SK-N-SH (cell line): ENCODE results near the gene CLEC19A. TPM values are rescaled to one million over a fixed set of nuclear protein-coding genes. Genes with fewer than 3 reads are reported as not detected.

ENCODE experiments used
- CTCF ChIA-PET: fragments of 300-600, 350-600 bp; formaldehyde crosslinking; extraction: SDS; loops from one replicate; lab custom pipeline; 2021; lab: Yijun Ruan, JAX
- POLR2A ChIA-PET: fragments of 350-600 bp; sonication (Branson Sonifier 250); formaldehyde crosslinking; extraction: SDS; loops from one replicate; lab custom pipeline; 2020; ENCODE audit warnings: antibody characterized with exemption, inconsistent platforms; lab: Yijun Ruan, JAX
- DNase-seq: peaks from one replicate; pipeline ENCODE4 v3.0.0; 2012
- H2AFZ ChIP-seq: fragments of 200-600 bp; sonication (generic); 2 replicates; pipeline ENCODE4 v1.8.1; 2016; ENCODE audit warnings: antibody characterized with exemption, mild to moderate bottlenecking, low read depth
- H3F3A ChIP-seq: fragments of 200-600 bp; sonication (generic); replicated peaks from 2 replicates; pipeline ENCODE3; 2016; ENCODE audit warnings: antibody characterized with exemption, mild to moderate bottlenecking; ENCODE audit not compliant: insufficient read depth
- H3K27ac ChIP-seq, 2 experiments: fragments of 200-500 bp in 1 of 2; fragments of 200-600 bp in 1 of 2; sonication (Bioruptor generic) in 1 of 2; sonication (generic), shearing (Covaris generic) in 1 of 2; 2 replicates each; pipeline versions ENCODE4 v1.5.1 to v1.6.1; 2014 to 2016; ENCODE audit warnings: low read depth in 2 of 2, inconsistent platforms in 1 of 2, low read length in 1 of 2, mild to moderate bottlenecking in 1 of 2, mixed read lengths in 1 of 2
- H3K27me3 ChIP-seq: fragments of 200-600 bp; sonication (generic), shearing (Covaris generic); 2 replicates; pipeline ENCODE4 v1.6.1; 2016; ENCODE audit warnings: mixed run types; ENCODE audit not compliant: insufficient read depth
- H3K36me3 ChIP-seq, 2 experiments: fragments of 200-500 bp in 1 of 2; fragments of 200-600 bp in 1 of 2; sonication (Bioruptor generic) in 1 of 2; sonication (generic) in 1 of 2; replicated peaks in 1 of 2; 2 replicates each; pipeline versions ENCODE3 to v1.5.1; 2014 to 2016; ENCODE audit warnings: low read length in 1 of 2, mild to moderate bottlenecking in 1 of 2; ENCODE audit not compliant: insufficient read depth in 2 of 2, control insufficient read depth in 1 of 2
- H3K4me1 ChIP-seq, 2 experiments: fragments of 200-500 bp in 1 of 2; fragments of 200-600 bp in 1 of 2; sonication (Bioruptor generic) in 1 of 2; sonication (generic), shearing (Covaris generic) in 1 of 2; 2 replicates each; pipeline versions ENCODE4 v1.5.1 to v1.6.1; 2014 to 2016; ENCODE audit warnings: low read depth in 1 of 2, low read length in 1 of 2, mixed run types in 1 of 2; ENCODE audit not compliant: insufficient read depth in 2 of 2, control insufficient read depth in 1 of 2
- H3K4me2 ChIP-seq: fragments of 200-600 bp; sonication (generic), shearing (Covaris generic); 2 replicates; pipeline ENCODE4 v1.6.1; 2017; ENCODE audit warnings: mixed run types
- H3K4me3 ChIP-seq, 2 experiments: fragments of 200-500 bp in 1 of 2; fragments of 200-600 bp in 1 of 2; sonication (Bioruptor generic) in 1 of 2; sonication (generic), shearing (Covaris generic) in 1 of 2; 2 replicates each; pipeline versions ENCODE4 v1.5.1 to v1.8.1; 2014 to 2016; ENCODE audit warnings: low read depth in 2 of 2, inconsistent platforms in 1 of 2, low read length in 1 of 2, mild to moderate bottlenecking in 1 of 2, mixed read lengths in 1 of 2, moderate library complexity in 1 of 2
- H3K79me2 ChIP-seq: fragments of 200-600 bp; sonication (generic); 2 replicates; pipeline ENCODE4 v1.8.1; 2017; ENCODE audit warnings: mild to moderate bottlenecking; ENCODE audit not compliant: insufficient read depth
- H3K9ac ChIP-seq: fragments of 200-600 bp; sonication (generic); 2 replicates; pipeline ENCODE4 v1.6.1; 2017; ENCODE audit warnings: mixed run types
- H3K9me2 ChIP-seq: fragments of 200-600 bp; sonication (generic); 2 replicates; pipeline ENCODE4 v1.6.1; 2017; ENCODE audit warnings: mixed run types
- H3K9me3 ChIP-seq: fragments of 200-600 bp; sonication (generic); 2 replicates; pipeline ENCODE4 v1.6.1; 2017; ENCODE audit warnings: mixed run types, mild to moderate bottlenecking, moderate library complexity
- H4K20me1 ChIP-seq: fragments of 200-600 bp; sonication (generic); 2 replicates; pipeline ENCODE4 v1.6.1; 2017; ENCODE audit warnings: mild to moderate bottlenecking, mixed run types; ENCODE audit not compliant: insufficient read depth
- ELF1 ChIP-seq: IDR thresholded peaks from 2 replicates; pipeline ENCODE4 v1.4.0; 2012
- FOXJ3 ChIP-seq: sonication (generic); formaldehyde crosslinking; IDR thresholded peaks from 2 replicates; pipeline ENCODE4 v1.5.1; 2020; ENCODE audit warnings: mild to moderate bottlenecking, missing genetic modification reagents
- FOXM1 ChIP-seq: IDR thresholded peaks from 2 replicates; pipeline ENCODE4 v1.4.0; 2012; ENCODE audit warnings: low read depth, mild to moderate bottlenecking
- GABPA ChIP-seq: IDR thresholded peaks from 2 replicates; pipeline ENCODE4 v1.4.0; 2012; ENCODE audit warnings: low read depth, mild to moderate bottlenecking
- GATA2 ChIP-seq: sonication (generic); formaldehyde crosslinking; IDR thresholded peaks from 2 replicates; pipeline ENCODE4 v1.5.0; 2020; ENCODE audit warnings: mild to moderate bottlenecking, missing genetic modification reagents
- IRF3 ChIP-seq: fragments of 150-350 bp; IDR thresholded peaks from 2 replicates; pipeline ENCODE4 v1.6.1; 2016; ENCODE audit warnings: mild to moderate bottlenecking, low read depth, low read length
- MAX ChIP-seq: IDR thresholded peaks from 2 replicates; pipeline ENCODE4 v1.4.0; 2012; ENCODE audit warnings: low read depth
- MEF2A ChIP-seq: IDR thresholded peaks from 2 replicates; pipeline ENCODE4 v1.4.0; 2012; ENCODE audit warnings: low read depth, borderline replicate concordance
- MXI1 ChIP-seq: IDR thresholded peaks from 2 replicates; pipeline ENCODE4 v1.6.1; 2012; ENCODE audit warnings: mild to moderate bottlenecking, low read depth, low read length, improper control_type of control experiment
- NFIC ChIP-seq: IDR thresholded peaks from 2 replicates; pipeline ENCODE4 v1.4.0; 2012; ENCODE audit warnings: borderline replicate concordance
- PBX3 ChIP-seq: IDR thresholded peaks from 2 replicates; pipeline ENCODE4; 2012
- POLR2AphosphoS5 ChIP-seq: IDR thresholded peaks from 2 replicates; pipeline ENCODE4 v1.6.1; 2012; ENCODE audit warnings: low read depth, low read length
- RAD21 ChIP-seq: IDR thresholded peaks from 2 replicates; pipeline ENCODE4 v1.6.1; 2012; ENCODE audit warnings: mild to moderate bottlenecking, low read length
- RCOR1 ChIP-seq: fragments of 150-350 bp; IDR thresholded peaks from 2 replicates; pipeline ENCODE4 v1.6.1; 2017; ENCODE audit warnings: antibody characterized with exemption, low read length
- RFX5 ChIP-seq: IDR thresholded peaks from 2 replicates; pipeline ENCODE4 v1.6.1; 2012; ENCODE audit warnings: mild to moderate bottlenecking, improper control_type of control experiment, low read length
- RXRA ChIP-seq: IDR thresholded peaks from 2 replicates; pipeline ENCODE4 v1.4.0; 2012; ENCODE audit warnings: low read depth, mild to moderate bottlenecking, borderline replicate concordance
- SIN3A ChIP-seq: IDR thresholded peaks from 2 replicates; pipeline ENCODE4 v1.6.1; 2012; ENCODE audit warnings: low read depth, mild to moderate bottlenecking, low read length, moderate library complexity, borderline replicate concordance
- TEAD4 ChIP-seq: IDR thresholded peaks from 2 replicates; pipeline ENCODE4 v1.4.0; 2012; ENCODE audit warnings: mild to moderate bottlenecking, borderline replicate concordance; ENCODE audit not compliant: insufficient read depth
- YY1 ChIP-seq: IDR thresholded peaks from 2 replicates; pipeline ENCODE4 v1.4.0; 2012; ENCODE audit warnings: low read depth, mild to moderate bottlenecking
- WGBS: methylation state at CpG from one replicate; pipeline ENCODE4 v1.1.6; 2017; ENCODE audit warnings: low lambda C conversion rate; 5-methylcytosine and 5-hydroxymethylcytosine counted together
- polyA plus RNA-seq, 3 experiments: library from polyadenylated mRNA; depleted of rRNA; stranded (reverse); fragments of >200 nt; gene quantifications; 2 replicates each; pipeline ENCODE4 v1.2.3, GENCODE V29; 2012

Gene CLEC19A
- polyA plus RNA-seq, 1 of the 3 experiments (the other 2 are of a cell fraction), result not detected

GRCh38 chr16:19274165-19274797 lies 11.2 kb upstream of the CLEC19A start (continued):
- TF ChIP-seq YY1, result no peak
- no peak for TF ChIP-seq IRF3
- TF ChIP-seq PBX3, result no peak
- TF ChIP-seq RFX5, result no peak
- TF ChIP-seq MXI1, result no peak
- TF ChIP-seq MEF2A, result no peak
- no peak for TF ChIP-seq MAX

GRCh38 chr16:19278403-19278802 lies 7.1 kb upstream of the CLEC19A start:
- Histone ChIP-seq H3K27ac (no peak overlapping the region), H3K9ac (no peak overlapping the region), H3K36me3 (no peaks in the 10 kb centered on the region), H4K20me1 (no peaks in the 10 kb centered on the region), H3K4me1 (no peaks in the 10 kb centered on the region), H3K4me3 (no peak overlapping the region), H3K4me2 (no peak overlapping the region), H3K27me3 (no peaks in the 10 kb centered on the region), H3F3A (no peaks in the 10 kb centered on the region), H2AFZ (no peak overlapping the region), H3K9me2 (no peaks in the 10 kb centered on the region), H3K79me2 (no peaks in the 10 kb centered on the region)
- POLR2A ChIA-PET, result no interaction called here
- 41% methylated on average over 2 of the region's 2 CpGs for WGBS
- CTCF ChIA-PET, result interaction anchor here (0.6 kb wide), 1 partner anchor 85 kb away, joined by 3 read pairs; no protein-coding TSS in a partner anchor
- no peak for DNase-seq
- TF ChIP-seq POLR2AphosphoS5 (no peak), RXRA (no peak), RAD21 (no peak), FOXJ3 (CRISPR knock-in tag) (no peak), TEAD4 (no peak), MXI1 (no peak), GATA2 (CRISPR knock-in tag) (no peak), RCOR1 (no peak), NFIC (no peak), SIN3A (no peak), FOXM1 (no peak), GABPA (no peak), ELF1 (no peak), PBX3 (no peak)
- TF ChIP-seq, all 33 proteins: peak for 0
- no peaks in the 10 kb centered on the region for H3K9me3 ChIP-seq
